ENCODE data around the gene TMEM232.

DNA sequence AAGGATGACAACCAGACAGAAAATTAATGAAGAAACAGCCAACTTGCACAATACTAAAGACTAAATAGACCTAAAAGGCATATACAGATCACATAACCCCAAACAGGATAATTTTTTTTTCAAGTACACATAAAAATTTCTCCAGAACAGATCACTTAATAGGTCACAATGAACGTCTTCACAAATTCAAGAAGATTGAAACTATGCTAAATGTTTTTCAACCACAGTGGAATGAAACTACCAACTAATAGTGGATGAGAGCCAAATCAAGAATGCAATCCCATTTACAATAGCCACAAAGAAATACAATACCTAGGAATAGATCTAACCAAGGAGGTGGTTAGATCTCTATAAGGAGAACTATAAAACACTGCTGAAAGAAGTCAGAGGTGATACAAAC, 145.8 kb downstream of the TMEM232 start:
- TF ChIP-seq CTCF (conservative IDR thresholded peaks at IDR 0.05; ENCODE audit: low read length) (no peak), EZH2phosphoT487 (IDR thresholded peaks at IDR 0.05; ENCODE audit: borderline replicate concordance, low read depth, low read length) (no peak)

All from OCI-LY7 (cell line).